SK-N-MC (cell line): ENCODE data around the gene DIO3.
A peak's percentile ranks its signal among the peaks of the same experiment; 100 is the strongest.

Experiments used
- DNase-seq: peaks from one replicate; pipeline ENCODE4 v3.0.0-alpha.2; 2011; ENCODE audit warnings: low read depth, low spot score
- H3K27ac ChIP-seq: fragments of 200-600 bp; sonication (generic); 2 replicates; pipeline ENCODE4 v1.5.1; 2016; ENCODE audit warnings: mixed run types
- H3K36me3 ChIP-seq: fragments of 200-600 bp; sonication (generic); 2 replicates; pipeline ENCODE4 v1.6.1; 2017; ENCODE audit warnings: antibody characterized with exemption, low read length, mixed read lengths; ENCODE audit not compliant: insufficient read depth
- H3K4me3 ChIP-seq: fragments of 200-600 bp; sonication (generic); 2 replicates; pipeline ENCODE4 v1.5.1; 2016
- H3K9ac ChIP-seq: fragments of 200-600 bp; sonication (generic); 2 replicates; pipeline ENCODE4 v1.8.0; 2017; ENCODE audit warnings: mixed run types, mixed read lengths; ENCODE audit not compliant: insufficient read length
- H3K9me3 ChIP-seq: fragments of 200-600 bp; sonication (generic); 2 replicates; pipeline ENCODE4 v1.6.1; 2017; ENCODE audit warnings: low read depth, mild to moderate bottlenecking, antibody characterized with exemption, low read length, moderate library complexity, mixed read lengths
- EZH2 ChIP-seq: fragments of 200-600 bp; sonication (generic); IDR thresholded peaks from one replicate; pipeline ENCODE4 v1.6.1; 2017; ENCODE audit warnings: antibody characterized with exemption
- FOXP2 ChIP-seq: optimal IDR thresholded peaks from 2 replicates; pipeline ENCODE3; 2011; ENCODE audit warnings: mild to moderate bottlenecking, moderate library complexity; ENCODE audit not compliant: insufficient read depth; ENCODE audit errors: extremely low read length, control extremely low read depth
- POLR2AphosphoS5 ChIP-seq: IDR thresholded peaks from 2 replicates; pipeline ENCODE4 v1.6.1; 2012; ENCODE audit warnings: mild to moderate bottlenecking, low read depth, low read length, borderline replicate concordance

The DIO3 gene

DNA sequence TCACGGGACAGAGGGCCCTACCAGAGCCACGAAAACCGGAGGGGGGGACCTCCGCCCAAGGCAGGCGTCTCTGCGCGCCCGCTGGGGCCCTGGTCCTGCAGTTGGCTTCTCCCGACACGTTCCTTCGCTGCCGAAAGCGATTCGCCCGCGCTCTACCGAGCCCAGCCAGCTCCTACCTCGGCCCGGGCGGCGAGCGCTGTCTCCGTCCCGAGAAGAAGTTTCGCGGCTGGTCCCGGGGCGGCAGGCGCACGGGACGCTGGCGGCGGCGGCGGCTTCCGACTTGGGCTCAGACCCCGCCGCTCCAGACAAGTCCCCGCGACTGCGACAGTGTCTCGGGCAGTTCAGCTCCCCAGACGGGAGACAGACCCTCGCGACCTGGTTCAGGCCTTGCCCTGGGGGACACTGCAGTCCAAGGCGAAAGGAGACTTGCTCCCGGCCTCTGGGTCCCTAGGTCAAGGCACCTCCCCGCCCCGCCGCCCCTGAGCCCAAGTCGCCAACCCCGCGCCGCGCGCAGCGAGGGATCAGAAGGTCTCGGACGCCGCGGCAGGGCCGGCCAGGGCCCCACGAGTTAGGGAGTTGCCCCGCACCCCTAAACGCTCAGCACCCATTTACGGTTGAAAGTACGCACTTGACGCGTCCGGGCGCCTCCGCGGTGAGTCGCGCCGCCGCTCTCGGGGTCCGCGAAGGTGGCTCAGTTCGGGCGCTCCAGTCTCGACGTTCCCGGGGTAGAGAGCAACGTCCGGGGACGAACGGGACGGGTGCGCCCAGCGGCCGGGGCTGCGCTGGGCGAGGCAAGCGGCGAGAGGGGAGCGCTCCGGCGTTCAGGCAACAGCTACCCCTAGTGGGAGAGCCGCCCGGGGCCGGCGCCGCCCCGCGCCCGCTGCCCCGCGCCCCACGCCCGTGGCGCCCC is 1.4 kb upstream of the DIO3 start:
- H3K9ac ChIP-seq: no peak overlapping the region
- TF ChIP-seq EZH2 (peak; percentile 81), FOXP2 (no peak)
- DNase-seq: no peak
- no peaks in the 10 kb centered on the region; the same call in 1 of the 2 replicates for H3K36me3 ChIP-seq
- H3K27ac ChIP-seq: no peak overlapping the region
- H3K9me3 ChIP-seq: no peaks in the 10 kb centered on the region
- no peak overlapping the region; the same call in 1 of the 2 replicates for H3K4me3 ChIP-seq

DNA sequence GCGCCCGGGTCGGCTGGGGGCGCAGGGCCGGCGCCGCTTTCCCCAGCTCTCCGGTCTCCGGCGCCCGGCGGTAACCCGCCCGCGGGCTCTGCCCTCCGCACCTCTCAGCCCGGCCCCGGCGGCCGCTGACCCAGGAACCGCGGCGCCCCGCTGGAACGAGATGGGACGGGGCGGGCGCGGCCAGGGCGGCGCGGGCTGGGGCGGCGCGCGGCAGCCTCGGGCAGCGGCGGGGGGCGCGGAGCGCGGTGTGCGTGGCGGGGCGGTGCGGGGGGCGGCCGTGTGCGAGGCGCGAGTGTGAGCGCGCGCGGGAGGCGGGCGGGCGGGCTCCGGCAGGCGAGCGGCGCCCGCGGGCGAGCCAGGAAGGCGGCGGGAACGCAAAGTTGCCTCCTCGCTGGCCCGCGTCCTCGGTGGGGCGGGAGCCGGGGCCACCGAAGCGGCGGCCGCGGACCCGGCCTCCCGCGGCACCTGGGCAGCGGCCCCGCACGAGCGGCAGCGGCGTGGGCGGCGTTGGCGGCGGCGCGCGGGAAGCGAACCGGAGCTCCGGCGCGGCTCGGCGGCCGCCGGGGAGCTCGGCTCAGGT is 671 bp upstream of the DIO3 start:
- Histone ChIP-seq H3K4me3 (no peak overlapping the region), H3K27ac (no peak overlapping the region), H3K9ac (no peak overlapping the region), H3K36me3 (no peaks in the 10 kb centered on the region; the same call in 1 of the 2 replicates), H3K9me3 (no peaks in the 10 kb centered on the region)
- TF ChIP-seq POLR2AphosphoS5: no peak
- no peak for TF ChIP-seq EZH2
- TF ChIP-seq FOXP2: no peak
- DNase-seq: no peak

DNA sequence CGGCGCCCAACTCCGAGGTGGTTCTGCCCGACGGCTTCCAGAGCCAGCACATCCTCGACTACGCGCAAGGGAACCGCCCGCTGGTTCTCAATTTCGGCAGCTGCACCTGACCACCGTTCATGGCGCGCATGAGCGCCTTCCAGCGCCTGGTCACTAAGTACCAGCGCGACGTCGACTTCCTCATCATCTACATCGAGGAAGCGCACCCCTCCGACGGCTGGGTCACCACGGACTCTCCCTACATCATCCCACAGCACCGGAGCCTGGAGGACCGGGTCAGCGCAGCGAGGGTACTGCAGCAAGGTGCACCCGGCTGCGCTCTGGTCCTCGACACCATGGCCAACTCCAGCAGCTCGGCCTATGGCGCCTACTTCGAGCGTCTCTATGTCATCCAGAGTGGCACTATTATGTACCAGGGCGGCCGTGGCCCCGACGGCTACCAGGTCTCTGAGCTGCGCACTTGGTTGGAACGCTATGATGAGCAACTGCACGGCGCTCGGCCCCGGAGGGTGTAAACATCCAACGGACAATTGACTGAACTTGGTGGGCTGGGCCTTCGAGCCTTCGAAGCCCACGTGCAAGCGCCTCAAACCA is 699 bp downstream of the DIO3 start:
- DNase-seq: no peak
- no peak overlapping the region for H3K4me3 ChIP-seq
- TF ChIP-seq POLR2AphosphoS5 (no peak), EZH2 (no peak), FOXP2 (no peak)
- no peaks in the 10 kb centered on the region for H3K9me3 ChIP-seq
- no peak overlapping the region for H3K9ac ChIP-seq
- H3K27ac ChIP-seq: no peak overlapping the region
- H3K36me3 ChIP-seq: no peaks in the 10 kb centered on the region; the same call in 1 of the 2 replicates

DNA sequence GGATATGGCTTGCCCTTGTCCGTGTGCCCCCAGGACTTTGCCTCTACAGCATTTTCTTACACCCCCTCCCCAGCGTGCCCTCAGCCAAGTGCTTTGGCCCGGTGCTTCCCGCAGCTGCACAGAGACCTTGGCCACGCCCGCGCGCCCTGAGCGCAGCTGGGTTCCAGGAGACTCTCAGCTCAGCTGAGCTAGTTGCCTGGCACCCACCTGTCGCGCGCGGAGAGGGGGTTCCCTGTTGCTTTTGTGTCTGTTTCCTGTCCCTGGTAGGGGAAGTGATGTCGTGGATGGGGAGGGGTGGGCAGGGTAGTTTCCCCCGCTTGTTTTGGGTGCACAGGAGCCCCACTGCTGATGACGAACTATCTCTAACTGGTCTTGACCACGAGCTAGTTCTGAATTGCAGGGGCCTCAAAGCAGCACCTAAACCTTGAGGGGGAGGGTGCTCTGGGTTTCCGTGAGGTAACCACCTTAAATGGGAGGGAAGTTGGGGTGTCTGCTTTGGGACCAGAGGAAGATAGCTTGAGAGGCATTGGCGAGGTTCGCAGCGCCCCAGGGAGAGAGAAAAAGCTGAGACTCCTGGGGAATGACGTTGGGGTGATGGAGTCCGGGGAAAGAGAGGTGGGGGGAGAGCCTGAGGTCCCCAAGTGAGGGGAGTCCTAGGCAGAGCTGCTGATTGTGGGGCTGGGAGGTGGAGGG is 1.5 kb downstream of the DIO3 start:
- no peak for TF ChIP-seq FOXP2
- TF ChIP-seq EZH2: no peak
- TF ChIP-seq POLR2AphosphoS5: no peak
- Histone ChIP-seq H3K9me3 (no peaks in the 10 kb centered on the region), H3K9ac (no peak overlapping the region), H3K4me3 (no peak overlapping the region), H3K36me3 (no peaks in the 10 kb centered on the region; the same call in 1 of the 2 replicates), H3K27ac (no peak overlapping the region)
- no peak for DNase-seq

DNA sequence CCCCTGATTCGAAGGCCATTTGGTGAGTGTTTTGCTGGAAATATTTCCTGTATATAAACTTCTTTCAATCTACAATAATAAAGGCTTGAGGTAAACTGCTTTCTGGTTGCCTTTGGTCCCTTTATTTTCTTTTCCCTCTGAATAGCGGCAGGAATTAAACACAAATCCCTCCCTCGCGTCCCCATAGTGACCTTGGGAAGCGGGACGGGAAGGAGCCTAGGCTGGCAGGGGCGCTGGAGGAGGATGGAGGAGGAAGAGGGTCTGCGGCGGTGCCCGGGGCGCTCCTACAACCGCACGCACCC is 2.0 kb downstream of the DIO3 start:
- H3K9ac ChIP-seq: no peak overlapping the region
- no peaks in the 10 kb centered on the region for H3K9me3 ChIP-seq
- H3K4me3 ChIP-seq: no peak overlapping the region
- no peaks in the 10 kb centered on the region; the same call in 1 of the 2 replicates for H3K36me3 ChIP-seq
- no peak overlapping the region for H3K27ac ChIP-seq
- TF ChIP-seq POLR2AphosphoS5 (no peak), FOXP2 (no peak), EZH2 (no peak)
- DNase-seq: no peak

DNA sequence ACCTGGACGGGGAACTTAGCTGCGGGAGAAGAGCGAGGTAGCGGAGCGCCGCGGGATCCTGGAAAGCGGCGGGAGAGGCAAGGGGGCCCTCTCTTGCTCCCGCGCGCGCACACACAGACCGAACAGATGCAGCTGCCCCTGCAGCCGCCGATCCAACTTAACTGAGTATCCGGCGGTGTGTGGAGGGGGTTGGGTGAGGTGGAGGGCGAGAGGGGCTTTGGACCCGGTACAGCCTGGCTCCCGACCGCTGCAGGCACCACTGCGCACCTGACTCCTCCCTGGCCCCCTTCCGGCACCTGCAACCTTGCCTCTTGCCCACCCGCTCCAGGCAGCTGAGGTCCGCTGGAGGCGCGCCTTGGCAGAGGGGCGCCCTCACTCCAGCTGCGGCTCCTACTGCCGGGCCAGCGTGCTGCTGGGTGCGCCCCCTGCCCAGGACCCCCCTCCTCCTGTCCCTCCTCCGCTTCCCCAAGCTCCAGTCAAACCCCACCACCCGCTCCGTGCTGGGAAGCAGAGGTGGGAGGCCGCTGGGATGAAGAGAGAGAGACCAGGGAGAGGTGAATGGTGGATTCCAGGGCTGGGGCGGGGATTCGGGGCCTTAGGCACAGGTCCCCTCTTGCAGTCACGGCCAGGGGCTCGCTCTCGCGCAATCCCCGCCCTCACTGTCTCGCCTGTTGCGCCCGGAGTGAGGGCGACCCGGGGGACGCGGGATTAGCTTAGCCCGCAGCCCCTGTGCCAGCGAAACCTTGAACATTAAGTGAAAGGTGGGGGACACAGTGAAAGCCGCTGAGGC is 2.6 kb downstream of the DIO3 start:
- H3K9me3 ChIP-seq: no peaks in the 10 kb centered on the region
- no peak overlapping the region for H3K4me3 ChIP-seq
- TF ChIP-seq EZH2: peak; percentile 23
- TF ChIP-seq POLR2AphosphoS5: no peak
- no peak for TF ChIP-seq FOXP2
- no peak overlapping the region for H3K27ac ChIP-seq
- no peaks in the 10 kb centered on the region; the same call in 1 of the 2 replicates for H3K36me3 ChIP-seq
- DNase-seq: no peak
- no peak overlapping the region for H3K9ac ChIP-seq

DNA sequence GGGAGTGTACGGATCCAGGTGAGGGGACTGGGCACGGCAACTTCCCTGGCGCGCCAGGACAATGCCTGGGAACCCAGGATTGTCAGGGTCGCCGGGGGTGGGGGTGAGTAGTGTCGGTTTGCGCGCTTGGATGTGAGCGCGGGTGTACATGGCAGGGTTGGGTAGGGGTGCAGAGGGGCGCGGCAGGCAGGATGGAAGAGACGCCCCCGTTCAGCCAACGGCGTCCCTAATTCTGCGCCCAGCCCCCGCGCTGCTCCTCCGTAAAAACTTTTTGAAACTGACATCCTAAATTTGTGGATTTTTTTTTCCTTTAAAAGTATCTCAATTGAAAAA is 3.1 kb downstream of the DIO3 start:
- peak overlapping the region; percentile 48 for H3K4me3 ChIP-seq
- DNase-seq: no peak
- TF ChIP-seq EZH2: peak; percentile 18
- no peak for TF ChIP-seq POLR2AphosphoS5
- H3K36me3 ChIP-seq: no peaks in the 10 kb centered on the region; the same call in 1 of the 2 replicates
- no peak overlapping the region for H3K9ac ChIP-seq
- H3K27ac ChIP-seq: no peak overlapping the region
- no peaks in the 10 kb centered on the region for H3K9me3 ChIP-seq
